ENCODE data around the gene CCN2.
A peak's percentile ranks its signal among the peaks of the same experiment; 100 is the strongest.
"Not testable (repeated sequence)": the region's sequence is repeated elsewhere in the genome, so short reads cannot be mapped to it uniquely, and the experiment has no call there.

The CCN2 gene

GRCh38 chr6:131937703-131938631, 13.2 kb downstream of the CCN2 start:
- DNase-seq (ENCODE audit: low spot score), result no peak

GRCh38 chr6:131937226-131937625, 13.9 kb downstream of the CCN2 start:
- DNase-seq (ENCODE audit: low spot score), result no peak

GRCh38 chr6:131936156-131936555, 15.0 kb downstream of the CCN2 start:
- no peak for DNase-seq (ENCODE audit: low spot score)

- no peak for DNase-seq (ENCODE audit: low spot score)
These were observed 20.0 kb downstream of the CCN2 start for GRCh38 chr6:131931063-131931750.

GRCh38 chr6:131929976-131930375, 21.2 kb downstream of the CCN2 start:
- no peak for DNase-seq (ENCODE audit: low spot score)

GRCh38 chr6:131929264-131929663, 21.9 kb downstream of the CCN2 start:
- DNase-seq (ENCODE audit: low spot score), result no peak

GRCh38 chr6:131924881-131925474, 26.2 kb downstream of the CCN2 start:
- DNase-seq (ENCODE audit: low spot score), result peak; percentile 65

GRCh38 chr6:131923356-131923755, 27.8 kb downstream of the CCN2 start:
- DNase-seq (ENCODE audit: low spot score), result peak; percentile 26

- no peak for DNase-seq (ENCODE audit: low spot score)
These were observed 30.5 kb downstream of the CCN2 start for GRCh38 chr6:131920656-131921055.

GRCh38 chr6:131918650-131919355, 32.4 kb downstream of the CCN2 start:
- DNase-seq (ENCODE audit: low spot score), result no peak

- no peak for DNase-seq (ENCODE audit: low spot score)
These were observed 33.2 kb downstream of the CCN2 start for GRCh38 chr6:131917763-131918649.

GRCh38 chr6:131917318-131917717, 33.9 kb downstream of the CCN2 start:
- DNase-seq (ENCODE audit: low spot score), result peak; percentile 24

- DNase-seq (ENCODE audit: low spot score), result no peak
These were observed 34.3 kb downstream of the CCN2 start for GRCh38 chr6:131916847-131917246.

GRCh38 chr6:131916091-131916796, 34.9 kb downstream of the CCN2 start:
- not testable (repeated sequence) for DNase-seq (ENCODE audit: low spot score)

- DNase-seq (ENCODE audit: low spot score), result peak; percentile 77
These were observed 36.0 kb downstream of the CCN2 start for GRCh38 chr6:131914967-131915751.

- no peak for DNase-seq (ENCODE audit: low spot score)
These were observed 36.9 kb downstream of the CCN2 start for GRCh38 chr6:131914234-131914633.

- no peak for DNase-seq (ENCODE audit: low spot score)
These were observed 39.2 kb downstream of the CCN2 start for GRCh38 chr6:131911951-131912350.

- DNase-seq (ENCODE audit: low spot score), result no peak
These were observed 40.2 kb downstream of the CCN2 start for GRCh38 chr6:131910956-131911355.

GRCh38 chr6:131910219-131910589, 41.0 kb downstream of the CCN2 start:
- DNase-seq (ENCODE audit: low spot score), result no peak
